ENCODE results near the gene SLC6A5.

Gene SLC6A5

DNA sequence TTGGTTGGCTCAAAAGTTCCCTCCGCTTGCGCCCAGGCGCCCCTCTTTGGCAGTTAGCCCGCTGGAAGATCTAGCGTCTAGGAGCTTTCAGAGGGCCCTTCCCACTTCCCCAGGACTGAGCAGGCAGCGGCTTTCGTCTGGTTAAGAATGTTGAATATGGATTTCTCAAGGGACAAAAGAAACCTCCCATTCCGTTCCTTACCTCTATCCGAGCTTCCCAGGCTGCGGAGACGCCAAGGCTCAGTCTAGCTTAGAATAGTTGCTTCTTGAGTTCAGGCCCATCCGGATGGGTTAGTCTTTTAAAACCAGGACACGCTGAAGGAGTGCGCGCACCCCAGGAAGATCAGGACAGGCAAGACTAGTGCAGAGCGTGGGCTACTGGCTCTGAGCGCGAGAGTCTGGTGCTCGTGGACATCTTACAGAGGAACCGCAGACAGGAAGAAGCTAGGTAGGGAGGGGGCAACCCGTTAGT, 71.6 kb downstream of the SLC6A5 start:
- DNase-seq: no peak

DNA sequence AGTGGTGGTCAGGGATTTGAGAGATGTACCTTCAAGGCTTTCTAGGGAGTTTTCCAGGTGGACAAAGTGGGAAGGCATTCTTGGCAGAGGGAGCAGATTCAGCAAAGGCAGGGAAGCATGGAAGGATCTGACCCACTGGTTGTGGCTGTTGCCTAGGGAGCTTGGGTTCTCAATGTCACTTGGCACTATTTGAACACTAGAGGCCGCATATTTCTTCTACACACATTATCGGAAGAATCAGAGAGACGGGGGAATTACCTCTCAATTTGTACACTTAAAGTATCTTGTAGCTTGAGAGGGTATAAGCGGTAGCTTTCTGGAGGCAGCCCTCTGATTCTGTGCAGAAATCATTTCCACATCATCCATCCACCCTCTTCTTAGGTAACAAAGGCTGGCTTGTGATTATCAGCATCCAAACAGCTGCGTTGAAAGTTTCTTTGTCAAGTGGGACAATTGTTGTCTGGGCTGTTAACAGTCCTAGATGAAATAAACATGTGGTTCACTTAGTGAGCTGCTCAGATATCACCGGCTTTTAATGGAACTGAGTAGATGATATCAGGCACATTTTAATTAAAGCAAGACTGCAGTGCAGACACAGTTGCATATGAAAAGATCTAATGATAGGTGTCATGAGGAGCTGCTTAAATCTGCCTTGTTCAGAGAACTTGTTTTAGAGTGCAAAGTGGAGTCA, 72.6 kb downstream of the SLC6A5 start:
- DNase-seq: no peak

DNA sequence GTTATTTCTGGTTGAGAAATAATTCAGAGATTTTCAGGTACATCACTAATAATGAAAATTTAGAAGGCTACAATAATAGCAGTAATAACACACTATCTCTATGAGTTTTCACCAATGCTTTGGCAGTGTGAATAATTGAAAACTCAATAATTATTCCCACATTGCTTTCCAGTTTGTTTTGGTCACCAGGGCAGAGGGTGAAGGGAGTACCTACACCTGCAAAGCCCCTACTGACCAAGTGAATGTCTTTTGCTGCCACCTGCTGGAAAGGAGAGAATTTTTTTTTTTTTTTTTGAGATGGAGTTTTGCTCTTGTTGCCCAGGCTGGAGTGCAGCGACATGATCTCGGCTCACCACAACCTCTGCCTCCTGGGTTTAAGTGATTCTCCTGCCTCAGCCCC, 73.2 kb downstream of the SLC6A5 start:
- no peak for DNase-seq

DNA sequence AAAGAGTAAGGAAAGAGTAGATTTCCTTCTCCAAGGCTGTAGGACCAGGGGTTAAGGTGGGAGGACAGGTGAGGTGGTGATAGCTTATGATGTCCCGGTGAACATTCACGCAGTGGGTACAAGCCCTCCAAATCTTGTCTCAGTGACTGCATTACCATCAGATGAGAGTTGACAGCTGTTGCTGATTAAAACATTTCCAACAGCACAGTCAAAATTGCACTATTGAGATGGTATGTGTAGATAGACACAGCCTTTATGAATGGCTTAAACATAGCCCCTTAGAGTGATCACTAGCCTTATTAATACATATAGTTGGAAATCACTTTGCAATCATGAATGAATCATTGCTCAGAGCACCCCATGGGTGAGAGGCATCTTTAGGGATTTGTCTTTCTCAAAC, 77.2 kb downstream of the SLC6A5 start:
- DNase-seq: no peak

DNA sequence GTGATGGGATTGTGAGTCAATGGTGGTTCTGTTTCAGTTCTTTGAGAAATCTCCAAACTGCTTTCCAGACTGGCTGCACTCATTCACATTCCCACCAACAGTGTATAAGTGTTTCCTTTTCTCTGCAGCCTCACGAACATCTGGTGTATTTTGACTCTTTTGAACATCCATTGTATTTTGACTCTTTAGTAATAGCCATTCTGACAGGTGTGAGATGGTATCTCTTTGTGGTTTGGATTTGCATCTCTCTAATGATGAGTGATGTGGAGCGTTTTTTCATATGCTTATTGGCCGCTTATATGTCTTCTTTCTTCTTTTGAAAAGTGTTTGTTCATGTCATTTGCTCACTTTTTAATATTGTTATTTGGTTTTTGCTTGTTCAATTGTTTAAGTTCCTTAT, 89.4 kb downstream of the SLC6A5 start:
- DNase-seq: no peak

DNA sequence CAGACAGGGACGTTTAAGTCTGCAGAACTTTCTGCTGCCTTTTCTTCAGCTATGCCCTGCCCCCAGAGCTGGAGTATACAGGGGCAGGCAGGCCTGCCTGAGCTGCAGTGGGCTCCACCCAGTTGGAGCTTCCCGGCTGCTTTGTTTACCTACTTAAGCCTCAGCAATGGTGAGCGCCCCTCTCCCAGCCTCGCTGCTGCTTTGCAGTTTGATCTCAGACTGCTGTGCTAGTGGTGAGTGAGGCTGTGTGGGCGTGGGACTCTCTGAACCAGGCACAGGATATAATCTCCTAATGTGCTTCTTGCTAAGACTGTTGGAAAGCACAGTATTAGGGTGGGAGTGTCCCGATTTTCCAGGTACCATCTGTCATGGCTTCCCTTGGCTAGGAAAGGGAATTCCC, 108.5 kb downstream of the SLC6A5 start:
- DNase-seq: no peak
